ENCODE measurements around the gene CAV1.

The CAV1 gene

DNA sequence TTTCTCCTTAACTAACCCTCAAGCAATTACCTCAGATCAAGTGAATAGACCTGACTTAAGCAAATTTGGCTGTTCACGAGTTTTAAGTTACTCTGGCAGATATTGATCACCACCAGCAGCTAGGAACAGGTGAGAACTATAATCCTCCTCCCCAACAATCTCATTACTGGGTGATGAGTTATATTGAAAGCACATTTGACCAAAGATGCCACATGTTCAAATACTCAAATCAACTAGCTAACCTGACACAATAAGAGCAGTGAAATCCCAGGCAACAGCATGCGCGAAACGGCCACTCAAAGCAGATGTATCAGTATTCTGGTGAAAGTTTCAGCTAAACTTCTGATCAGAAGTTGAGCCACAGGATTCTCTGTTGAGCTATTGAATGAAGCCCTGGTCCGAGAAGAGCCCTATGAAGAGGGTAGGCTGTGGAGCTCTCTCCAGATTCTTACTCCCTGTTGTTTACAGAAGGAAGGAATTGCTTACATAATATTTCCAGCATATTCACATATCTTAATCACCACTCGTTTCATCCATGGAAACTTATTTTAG is 52.6 kb downstream of the CAV1 start:
- Histone ChIP-seq H3K4me1 (ENCODE audit: control insufficient read depth in 1 of 2, insufficient read depth in 2 of 2, low read length in 2 of 2) (peaks cover 11 to 28% of the 10 kb centered on the region in 2 donors), H3K27me3 (ENCODE audit: control insufficient read depth in 1 of 2, insufficient read depth in 2 of 2, low read length in 2 of 2) (no peaks in the 10 kb centered on the region), H3K9ac (ENCODE audit: low read depth in 1 of 2, low read length in 2 of 2) (no peak overlapping the region), H3K4me3 (ENCODE audit: low read depth in 1 of 2, low read length in 2 of 2) (no peak overlapping the region), H3K9me3 (ENCODE audit: control insufficient read depth in 1 of 2, low read length in 2 of 2) (no peaks in the 10 kb centered on the region), H3K27ac (ENCODE audit: low read depth, low read length) (no peak overlapping the region), H3K36me3 (ENCODE audit: control insufficient read depth in 1 of 2, insufficient read depth in 2 of 2, low read length in 2 of 2) (no peaks in the 10 kb centered on the region)

DNA sequence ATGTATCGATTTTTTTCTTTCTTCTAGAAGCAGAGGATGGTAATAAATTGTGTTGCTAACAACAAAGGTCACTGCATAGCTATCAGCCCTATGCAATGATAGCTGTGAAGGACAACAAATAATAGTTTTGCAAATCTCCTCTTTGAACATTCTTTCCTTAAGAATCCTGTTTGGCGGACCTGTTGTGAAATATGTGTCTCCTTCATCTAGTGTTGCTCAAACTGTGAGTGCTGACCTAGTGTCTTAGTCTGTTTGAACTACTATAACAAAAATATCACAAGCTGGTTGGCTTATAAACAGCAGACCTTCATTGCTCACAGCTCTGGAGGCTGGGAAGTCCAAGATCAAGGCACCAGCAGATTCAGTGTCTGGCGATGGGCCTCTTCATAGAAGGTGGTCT is 53.7 kb downstream of the CAV1 start:
- H3K27me3 ChIP-seq (ENCODE audit: control insufficient read depth in 1 of 2, insufficient read depth in 2 of 2, low read length in 2 of 2) = no peaks in the 10 kb centered on the region
- peaks cover 11 to 38% of the 10 kb centered on the region in 2 donors for H3K4me1 ChIP-seq (ENCODE audit: control insufficient read depth in 1 of 2, insufficient read depth in 2 of 2, low read length in 2 of 2)
- H3K9ac ChIP-seq (ENCODE audit: low read depth in 1 of 2, low read length in 2 of 2) = no peak overlapping the region
- H3K27ac ChIP-seq (ENCODE audit: low read depth, low read length) = no peak overlapping the region
- no peaks in the 10 kb centered on the region for H3K9me3 ChIP-seq (ENCODE audit: control insufficient read depth in 1 of 2, low read length in 2 of 2)
- H3K4me3 ChIP-seq (ENCODE audit: low read depth in 1 of 2, low read length in 2 of 2) = no peak overlapping the region
- no peaks in the 10 kb centered on the region for H3K36me3 ChIP-seq (ENCODE audit: control insufficient read depth in 1 of 2, insufficient read depth in 2 of 2, low read length in 2 of 2)

DNA sequence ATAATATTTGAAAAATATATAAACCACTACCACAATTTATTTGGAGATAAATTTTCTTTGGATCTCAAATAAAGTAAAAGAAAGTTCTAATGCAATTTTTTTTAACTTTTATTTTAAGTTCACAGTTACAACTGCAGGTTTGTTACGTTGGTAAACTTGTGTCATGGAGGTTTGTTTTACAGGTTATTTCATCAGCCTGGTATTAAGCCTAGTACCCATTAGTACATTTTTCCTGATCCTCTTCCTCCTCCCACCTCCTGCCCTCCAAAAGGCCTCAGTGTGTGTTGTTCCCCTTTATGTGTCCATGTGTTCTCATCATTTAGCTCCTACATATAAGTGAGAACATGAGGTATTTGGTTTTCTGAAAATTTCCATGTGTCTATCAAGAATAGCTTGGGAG is 54.5 kb downstream of the CAV1 start:
- no peaks in the 10 kb centered on the region for H3K27me3 ChIP-seq (ENCODE audit: control insufficient read depth in 1 of 2, insufficient read depth in 2 of 2, low read length in 2 of 2)
- peaks cover 8 to 37% of the 10 kb centered on the region in 2 donors for H3K4me1 ChIP-seq (ENCODE audit: control insufficient read depth in 1 of 2, insufficient read depth in 2 of 2, low read length in 2 of 2)
- H3K36me3 ChIP-seq (ENCODE audit: control insufficient read depth in 1 of 2, insufficient read depth in 2 of 2, low read length in 2 of 2) = no peaks in the 10 kb centered on the region
- H3K27ac ChIP-seq (ENCODE audit: low read depth, low read length) = no peak overlapping the region
- no peak overlapping the region for H3K4me3 ChIP-seq (ENCODE audit: low read depth in 1 of 2, low read length in 2 of 2)
- H3K9ac ChIP-seq (ENCODE audit: low read depth in 1 of 2, low read length in 2 of 2) = no peak overlapping the region
- H3K9me3 ChIP-seq (ENCODE audit: control insufficient read depth in 1 of 2, low read length in 2 of 2) = no peaks in the 10 kb centered on the region

DNA sequence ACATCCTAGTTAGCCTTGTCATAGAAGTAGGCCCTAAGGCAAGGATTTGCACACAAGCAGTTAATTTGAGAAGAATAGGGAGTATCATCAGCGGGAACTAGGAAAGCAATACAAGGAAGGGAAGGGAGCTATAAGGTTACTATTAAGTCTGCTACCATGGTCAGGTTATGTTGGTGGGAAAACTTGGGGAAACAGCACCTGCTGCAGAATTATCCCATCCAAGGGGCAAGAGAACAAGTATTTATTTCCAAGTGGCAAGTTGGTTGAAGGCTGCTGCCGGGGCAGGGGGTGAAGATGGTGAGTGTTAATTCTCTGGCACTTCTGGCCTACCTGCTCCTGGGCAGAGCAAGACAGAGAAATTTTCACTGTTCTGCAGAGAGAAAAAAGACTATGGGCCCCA is 55.0 kb downstream of the CAV1 start:
- Histone ChIP-seq H3K27ac (ENCODE audit: low read depth, low read length) (no peak overlapping the region), H3K9me3 (ENCODE audit: control insufficient read depth in 1 of 2, low read length in 2 of 2) (no peaks in the 10 kb centered on the region), H3K27me3 (ENCODE audit: control insufficient read depth in 1 of 2, insufficient read depth in 2 of 2, low read length in 2 of 2) (no peaks in the 10 kb centered on the region), H3K9ac (ENCODE audit: low read depth in 1 of 2, low read length in 2 of 2) (no peak overlapping the region), H3K36me3 (ENCODE audit: control insufficient read depth in 1 of 2, insufficient read depth in 2 of 2, low read length in 2 of 2) (no peaks in the 10 kb centered on the region), H3K4me1 (ENCODE audit: control insufficient read depth in 1 of 2, insufficient read depth in 2 of 2, low read length in 2 of 2) (peaks cover 8 to 35% of the 10 kb centered on the region in 2 donors), H3K4me3 (ENCODE audit: low read depth in 1 of 2, low read length in 2 of 2) (no peak overlapping the region)

DNA sequence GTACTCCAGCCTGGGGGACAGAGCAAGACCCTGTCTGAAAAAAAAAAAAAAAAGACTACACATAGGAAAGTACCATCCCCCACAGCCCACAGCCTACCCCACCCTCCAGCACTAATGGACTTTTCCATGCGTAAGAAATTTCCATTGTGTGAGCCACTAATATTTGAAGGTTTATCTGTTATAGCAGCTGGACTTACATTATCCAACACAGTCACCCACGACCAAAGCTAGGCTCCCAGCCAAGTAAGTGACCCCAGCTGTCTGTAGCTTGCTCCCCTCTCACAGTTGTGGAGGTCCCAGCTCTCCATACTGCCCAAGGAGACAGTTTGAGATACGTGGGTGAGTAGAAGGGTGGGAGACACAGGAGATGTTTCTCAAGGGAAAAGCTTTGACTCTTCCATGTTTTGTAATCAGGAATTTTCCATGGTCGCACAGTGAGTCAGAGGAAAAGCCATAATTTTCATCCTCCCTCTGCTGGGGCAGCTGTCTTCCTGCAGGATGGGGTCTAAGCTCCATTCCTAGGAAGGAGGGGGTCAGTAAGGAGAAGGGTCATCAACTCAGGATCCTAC is 57.4 kb downstream of the CAV1 start:
- Histone ChIP-seq H3K27me3 (ENCODE audit: control insufficient read depth in 1 of 2, insufficient read depth in 2 of 2, low read length in 2 of 2) (no peaks in the 10 kb centered on the region), H3K4me3 (ENCODE audit: low read depth in 1 of 2, low read length in 2 of 2) (no peak overlapping the region), H3K9ac (ENCODE audit: low read depth in 1 of 2, low read length in 2 of 2) (no peak overlapping the region), H3K36me3 (ENCODE audit: control insufficient read depth in 1 of 2, insufficient read depth in 2 of 2, low read length in 2 of 2) (no peaks in the 10 kb centered on the region), H3K9me3 (ENCODE audit: control insufficient read depth in 1 of 2, low read length in 2 of 2) (no peaks in the 10 kb centered on the region), H3K4me1 (ENCODE audit: control insufficient read depth in 1 of 2, insufficient read depth in 2 of 2, low read length in 2 of 2) (peaks cover 13 to 37% of the 10 kb centered on the region in 2 donors), H3K27ac (ENCODE audit: low read depth, low read length) (no peak overlapping the region)

DNA sequence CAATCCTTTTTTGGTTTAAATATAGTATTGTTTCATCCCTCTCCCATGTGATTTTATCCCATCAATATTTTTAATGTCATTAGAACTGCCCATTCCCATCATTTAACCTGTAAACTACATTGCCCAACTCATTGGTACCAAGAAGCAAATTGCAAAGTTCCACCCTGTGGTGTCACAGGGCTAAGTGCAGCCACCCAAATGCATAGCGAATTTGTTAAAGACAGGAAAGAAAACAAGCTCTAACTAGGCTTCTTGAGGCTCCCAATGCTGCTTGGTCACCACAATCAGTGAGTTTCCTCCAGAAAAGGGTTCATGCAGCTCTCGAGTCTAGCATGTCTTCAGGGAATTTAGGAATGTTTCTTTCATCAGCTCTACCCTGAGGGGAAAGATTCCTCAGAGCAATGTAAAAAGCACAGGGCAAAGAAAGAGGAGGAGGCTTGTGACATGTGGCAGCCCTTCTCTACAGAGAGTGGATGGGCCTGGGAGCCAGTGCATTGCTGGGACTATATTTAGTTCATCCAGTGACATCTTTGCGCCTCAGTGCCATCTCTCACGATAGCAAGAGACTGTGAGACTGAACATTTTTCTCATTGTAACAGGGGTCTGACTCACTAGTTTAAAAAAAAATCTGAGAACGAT is 58.1 kb downstream of the CAV1 start:
- no peaks in the 10 kb centered on the region for H3K36me3 ChIP-seq (ENCODE audit: control insufficient read depth in 1 of 2, insufficient read depth in 2 of 2, low read length in 2 of 2)
- H3K27ac ChIP-seq (ENCODE audit: low read depth, low read length) = peak overlapping the region; percentile 5
- H3K9me3 ChIP-seq (ENCODE audit: control insufficient read depth in 1 of 2, low read length in 2 of 2) = no peaks in the 10 kb centered on the region
- H3K27me3 ChIP-seq (ENCODE audit: control insufficient read depth in 1 of 2, insufficient read depth in 2 of 2, low read length in 2 of 2) = no peaks in the 10 kb centered on the region
- peaks cover 16 to 34% of the 10 kb centered on the region in 2 donors for H3K4me1 ChIP-seq (ENCODE audit: control insufficient read depth in 1 of 2, insufficient read depth in 2 of 2, low read length in 2 of 2)
- H3K9ac ChIP-seq (ENCODE audit: low read depth in 1 of 2, low read length in 2 of 2) = no peak overlapping the region
- H3K4me3 ChIP-seq (ENCODE audit: low read depth in 1 of 2, low read length in 2 of 2) = no peak overlapping the region

DNA sequence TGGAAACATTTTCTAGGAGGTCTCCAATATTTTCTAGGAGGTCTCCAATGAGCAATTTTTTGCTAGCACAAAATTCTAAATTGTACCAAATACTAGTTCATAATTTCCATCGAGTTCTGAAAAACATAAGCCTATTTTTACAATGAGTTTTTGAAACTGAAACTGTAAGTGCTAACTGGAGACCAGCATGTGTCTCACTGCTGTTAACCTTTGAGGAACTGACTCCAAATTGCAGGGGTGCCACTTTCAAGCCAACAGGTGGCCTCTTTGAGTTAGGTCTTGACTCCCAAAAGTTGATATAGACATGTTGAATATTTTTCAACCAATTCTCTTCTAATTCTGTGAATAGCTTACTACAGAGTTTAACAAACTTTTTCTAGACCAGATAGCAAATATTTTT is 58.8 kb downstream of the CAV1 start:
- no peak overlapping the region for H3K27ac ChIP-seq (ENCODE audit: low read depth, low read length)
- H3K9ac ChIP-seq (ENCODE audit: low read depth in 1 of 2, low read length in 2 of 2) = no peak overlapping the region
- H3K27me3 ChIP-seq (ENCODE audit: control insufficient read depth in 1 of 2, insufficient read depth in 2 of 2, low read length in 2 of 2) = no peaks in the 10 kb centered on the region
- no peaks in the 10 kb centered on the region for H3K9me3 ChIP-seq (ENCODE audit: control insufficient read depth in 1 of 2, low read length in 2 of 2)
- no peaks in the 10 kb centered on the region for H3K36me3 ChIP-seq (ENCODE audit: control insufficient read depth in 1 of 2, insufficient read depth in 2 of 2, low read length in 2 of 2)
- no peak overlapping the region for H3K4me3 ChIP-seq (ENCODE audit: low read depth in 1 of 2, low read length in 2 of 2)
- H3K4me1 ChIP-seq (ENCODE audit: control insufficient read depth in 1 of 2, insufficient read depth in 2 of 2, low read length in 2 of 2) = peaks cover 19 to 34% of the 10 kb centered on the region in 2 donors

DNA sequence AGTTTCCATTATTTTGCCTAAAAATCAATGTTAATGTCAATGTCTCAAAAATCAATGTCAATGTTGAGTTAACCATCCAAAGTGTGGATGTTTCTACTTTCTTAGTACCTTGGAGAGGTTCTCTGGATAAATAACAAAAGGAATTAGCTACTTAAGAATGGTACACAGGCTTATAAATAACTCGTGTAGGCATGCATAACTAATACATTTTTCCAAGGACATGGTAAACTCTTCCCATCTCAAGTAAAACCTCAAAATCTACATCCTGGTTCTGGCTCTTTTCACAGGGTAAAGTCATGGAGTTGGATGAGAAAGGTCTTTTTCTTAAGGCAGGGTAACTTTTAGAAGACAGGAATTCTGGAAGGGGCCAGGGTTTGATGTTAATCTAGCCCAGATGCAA is 59.9 kb downstream of the CAV1 start:
- Histone ChIP-seq H3K4me3 (ENCODE audit: low read depth in 1 of 2, low read length in 2 of 2) (no peak overlapping the region), H3K36me3 (ENCODE audit: control insufficient read depth in 1 of 2, insufficient read depth in 2 of 2, low read length in 2 of 2) (no peaks in the 10 kb centered on the region), H3K27me3 (ENCODE audit: control insufficient read depth in 1 of 2, insufficient read depth in 2 of 2, low read length in 2 of 2) (no peaks in the 10 kb centered on the region), H3K27ac (ENCODE audit: low read depth, low read length) (no peak overlapping the region), H3K4me1 (ENCODE audit: control insufficient read depth in 1 of 2, insufficient read depth in 2 of 2, low read length in 2 of 2) (peaks cover 19 to 34% of the 10 kb centered on the region in 2 donors), H3K9me3 (ENCODE audit: control insufficient read depth in 1 of 2, low read length in 2 of 2) (no peaks in the 10 kb centered on the region), H3K9ac (ENCODE audit: low read depth in 1 of 2, low read length in 2 of 2) (no peak overlapping the region)

DNA sequence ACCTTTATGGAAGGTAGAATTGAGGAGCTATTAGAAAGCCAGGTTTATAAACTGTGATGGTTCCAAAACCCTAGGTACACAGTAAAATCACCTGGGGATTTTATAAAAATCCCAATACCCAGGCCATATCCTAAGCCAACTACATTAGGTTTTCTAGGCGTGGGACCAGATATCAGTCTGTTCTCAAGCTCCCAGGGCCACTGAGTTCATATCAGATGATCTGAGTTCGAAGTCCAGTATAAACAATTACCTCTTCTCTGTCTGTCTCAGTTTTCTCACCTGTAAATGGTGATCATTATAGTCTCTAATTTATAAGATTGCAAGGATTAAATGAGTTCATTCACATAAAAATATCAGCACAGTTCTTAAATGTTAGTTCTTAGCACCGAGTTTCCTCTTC is 60.6 kb downstream of the CAV1 start:
- Histone ChIP-seq H3K9me3 (ENCODE audit: control insufficient read depth in 1 of 2, low read length in 2 of 2) (no peaks in the 10 kb centered on the region), H3K4me1 (ENCODE audit: control insufficient read depth in 1 of 2, insufficient read depth in 2 of 2, low read length in 2 of 2) (peaks cover 19 to 34% of the 10 kb centered on the region in 2 donors), H3K27ac (ENCODE audit: low read depth, low read length) (no peak overlapping the region), H3K36me3 (ENCODE audit: control insufficient read depth in 1 of 2, insufficient read depth in 2 of 2, low read length in 2 of 2) (no peaks in the 10 kb centered on the region), H3K27me3 (ENCODE audit: control insufficient read depth in 1 of 2, insufficient read depth in 2 of 2, low read length in 2 of 2) (no peaks in the 10 kb centered on the region), H3K4me3 (ENCODE audit: low read depth in 1 of 2, low read length in 2 of 2) (no peak overlapping the region), H3K9ac (ENCODE audit: low read depth in 1 of 2, low read length in 2 of 2) (no peak overlapping the region)

DNA sequence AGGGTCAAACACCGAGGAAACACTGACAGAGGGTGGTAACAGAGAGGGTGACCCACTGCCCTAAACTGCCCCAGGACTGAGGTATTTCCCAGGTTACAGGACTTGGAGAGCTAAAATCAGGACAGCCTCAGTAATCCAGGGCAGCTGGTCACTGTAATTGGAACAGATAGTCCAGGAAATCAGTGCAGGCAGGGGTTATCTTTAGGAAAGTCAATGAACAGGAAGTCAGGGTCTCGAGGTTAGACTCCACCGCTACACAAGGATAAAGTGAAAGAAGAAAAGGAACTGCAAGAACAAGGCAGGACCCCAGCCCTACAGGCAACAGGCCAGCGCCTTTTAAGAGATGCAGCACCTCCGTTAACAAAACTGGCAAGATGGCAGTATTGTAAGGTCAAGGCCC is 61.1 kb downstream of the CAV1 start:
- Histone ChIP-seq H3K9me3 (ENCODE audit: control insufficient read depth in 1 of 2, low read length in 2 of 2) (no peaks in the 10 kb centered on the region), H3K4me1 (ENCODE audit: control insufficient read depth in 1 of 2, insufficient read depth in 2 of 2, low read length in 2 of 2) (peaks cover 19 to 34% of the 10 kb centered on the region in 2 donors), H3K27me3 (ENCODE audit: control insufficient read depth in 1 of 2, insufficient read depth in 2 of 2, low read length in 2 of 2) (no peaks in the 10 kb centered on the region), H3K36me3 (ENCODE audit: control insufficient read depth in 1 of 2, insufficient read depth in 2 of 2, low read length in 2 of 2) (no peaks in the 10 kb centered on the region), H3K27ac (ENCODE audit: low read depth, low read length) (no peak overlapping the region), H3K9ac (ENCODE audit: low read depth in 1 of 2, low read length in 2 of 2) (no peak overlapping the region), H3K4me3 (ENCODE audit: low read depth in 1 of 2, low read length in 2 of 2) (no peak overlapping the region)
